Stomach (tissue), 4 donors: ENCODE results near the gene GPC5.

ENCODE experiments used
- POLR2A ChIP-seq, 4 donors: fragments of 450-650 bp; IDR thresholded peaks; one replicate each; pipeline ENCODE4 v1.6.1; 2016; ENCODE audit warnings: antibody characterized with exemption in 4 of 4, control low read depth in 2 of 4, mild to moderate bottlenecking in 1 of 4, moderate library complexity in 1 of 4
- POLR2AphosphoS5 ChIP-seq, 3 donors: sonication (generic); formaldehyde crosslinking; IDR thresholded peaks; one replicate each; pipeline ENCODE4 v1.6.1; 2016; ENCODE audit warnings: antibody characterized with exemption in 3 of 3

- no peak for TF ChIP-seq POLR2AphosphoS5 (IDR thresholded peaks at IDR 0.05)
- TF ChIP-seq POLR2A (IDR thresholded peaks at IDR 0.05) = no peak
Measured at GRCh38 chr13:92769046-92769445, 1370.6 kb downstream of the GPC5 start.
